A549 (cell line): ENCODE results near the gene RHNO1. TPM values are rescaled to one million over a fixed set of nuclear protein-coding genes. Genes with fewer than 3 reads are reported as not detected.
A peak's percentile ranks its signal among the peaks of the same experiment; 100 is the strongest.

Experiments used
- ATAC-seq, 2 experiments: fragments of 200-7000 bp in 1 of 2; fragments of >200 bp in 1 of 2; cut with Nextera tagmentation in 1 of 2; cut with Tn5 transposase in 1 of 2; 3 replicates each; pipeline versions ENCODE4 v1.8.0 to v1.9.1; 2018 to 2020; ENCODE audit warnings: mild to moderate bottlenecking in 1 of 2, moderate library complexity in 1 of 2
- CTCF ChIA-PET: fragments of 300-600 bp; sonication (Branson Sonifier 250); formaldehyde crosslinking; extraction: SDS; loops from one replicate; lab custom pipeline; 2021; ENCODE audit warnings: antibody characterized with exemption, inconsistent platforms; lab: Yijun Ruan, JAX
- POLR2A ChIA-PET: fragments of 350-600 bp; formaldehyde crosslinking; extraction: SDS; loops from one replicate; lab custom pipeline; 2021; ENCODE audit warnings: antibody characterized with exemption, inconsistent platforms; lab: Yijun Ruan, JAX
- DNase-seq, 2 experiments: peaks; one replicate each; pipeline versions ENCODE4 v3.0.0 to v3.0.0-alpha.2; 2011 to 2016; ENCODE audit warnings: low read depth in 1 of 2, low spot score in 1 of 2
- FAIRE-seq: peaks from 2 replicates; lab custom pipeline; 2011; peaks lifted over from hg19 to GRCh38; lab: Jason Lieb, UNC
- H3K27ac ChIP-seq, 2 experiments: fragments of >200 bp; sonication (Bioruptor Twin); formaldehyde crosslinking; 3 replicates each; pipeline ENCODE4 v1.5.1; 2016 to 2017
- H3K4me1 ChIP-seq: fragments of >200 bp; sonication (Bioruptor Twin); formaldehyde crosslinking; 3 replicates; pipeline ENCODE4 v1.6.1; 2016
- H3K4me2 ChIP-seq: fragments of >200 bp; sonication (Bioruptor Twin); formaldehyde crosslinking; 3 replicates; pipeline ENCODE4 v1.6.1; 2016
- H3K4me3 ChIP-seq: fragments of >200 bp; sonication (Bioruptor Twin); formaldehyde crosslinking; 3 replicates; pipeline ENCODE4 v1.5.1; 2016
- H3K9me3 ChIP-seq: fragments of >200 bp; sonication (Bioruptor Twin); formaldehyde crosslinking; 3 replicates; pipeline ENCODE4 v1.6.1; 2016
- CHD4 ChIP-seq: fragments of 200-600 bp; sonication (generic); IDR thresholded peaks from 2 replicates; pipeline ENCODE4 v1.6.1; 2016; ENCODE audit warnings: antibody characterized with exemption, mild to moderate bottlenecking, borderline replicate concordance
- EHF ChIP-seq: fragments of 250-450 bp; sonication (Bioruptor Pico); IDR thresholded peaks from 2 replicates; pipeline ENCODE4 v1.5.0; 2020; ENCODE audit warnings: mild to moderate bottlenecking
- EP300 ChIP-seq, 2 experiments: fragments of >200 bp; sonication (Bioruptor Twin); formaldehyde crosslinking; IDR thresholded peaks; 2 replicates in 1 of 2; 3 replicates in 1 of 2; pipeline ENCODE4 v1.6.1; 2016 to 2017
- HDAC2 ChIP-seq: fragments of 200-600 bp; sonication (generic); IDR thresholded peaks from 2 replicates; pipeline ENCODE4 v1.6.1; 2016
- HOXA7 ChIP-seq: fragments of 250-450 bp; sonication (Bioruptor Pico); IDR thresholded peaks from 2 replicates; pipeline ENCODE4 v1.5.0; 2020; ENCODE audit warnings: mild to moderate bottlenecking, moderate library complexity
- HOXB13 ChIP-seq: fragments of 250-450 bp; sonication (Bioruptor Pico); IDR thresholded peaks from 2 replicates; pipeline ENCODE4 v1.5.0; 2020; ENCODE audit warnings: low read depth, mild to moderate bottlenecking, moderate library complexity
- JUNB ChIP-seq: fragments of >200 bp; sonication (Bioruptor Twin); formaldehyde crosslinking; IDR thresholded peaks from 2 replicates; pipeline ENCODE4 v1.6.1; 2016
- MYC ChIP-seq: IDR thresholded peaks from 2 replicates; pipeline ENCODE4 v1.6.1; 2012; ENCODE audit warnings: mild to moderate bottlenecking, inconsistent platforms, low read length, improper control_type of control experiment, borderline replicate concordance
- NFE2L2 ChIP-seq: fragments of 150-350 bp; conservative IDR thresholded peaks from 2 replicates; pipeline ENCODE4 v1.6.1; 2014; ENCODE audit warnings: low read length
- NPAS2 ChIP-seq: fragments of 250-450 bp; sonication (Bioruptor Pico); IDR thresholded peaks from 2 replicates; pipeline ENCODE4 v1.8.0; 2022; ENCODE audit warnings: mild to moderate bottlenecking, moderate library complexity, borderline replicate concordance
- NR3C1 ChIP-seq: fragments of >200 bp; sonication (Bioruptor Twin); formaldehyde crosslinking; IDR thresholded peaks from 3 replicates; pipeline ENCODE4 v1.6.1; 2017
- PBX3 ChIP-seq: IDR thresholded peaks from 2 replicates; pipeline ENCODE4 v1.6.1; 2012
- PHF8 ChIP-seq: fragments of 200-600 bp; sonication (generic); IDR thresholded peaks from 2 replicates; pipeline ENCODE4 v1.6.1; 2016; ENCODE audit warnings: low read depth, mild to moderate bottlenecking, antibody characterized with exemption, moderate library complexity, borderline replicate concordance
- POLR2A ChIP-seq: IDR thresholded peaks from 2 replicates; pipeline ENCODE4 v1.6.1; 2012; ENCODE audit warnings: mild to moderate bottlenecking, low read length
- RAD21 ChIP-seq, 2 experiments: fragments of >200 bp in 1 of 2; sonication (Bioruptor Twin) in 1 of 2; formaldehyde crosslinking in 1 of 2; IDR thresholded peaks in 1 of 2; conservative IDR thresholded peaks in 1 of 2; 2 replicates in 1 of 2; 3 replicates in 1 of 2; pipeline ENCODE4 v1.6.1; 2012 to 2018; ENCODE audit warnings: inconsistent platforms in 1 of 2
- RARB ChIP-seq: fragments of 250-450 bp; sonication (Bioruptor Pico); IDR thresholded peaks from 2 replicates; pipeline ENCODE4 v1.8.0; 2021; ENCODE audit warnings: mild to moderate bottlenecking, moderate library complexity
- RFX5 ChIP-seq: fragments of 450-650 bp; IDR thresholded peaks from 2 replicates; pipeline ENCODE4 v1.7.1; 2014; ENCODE audit warnings: antibody characterized with exemption, mild to moderate bottlenecking, moderate library complexity
- SREBF2 ChIP-seq: fragments of 450-650 bp; IDR thresholded peaks from 2 replicates; pipeline ENCODE4 v1.6.1; 2014; ENCODE audit warnings: mild to moderate bottlenecking, moderate library complexity
- TFCP2L1 ChIP-seq: fragments of 250-450 bp; sonication (Bioruptor Pico); IDR thresholded peaks from 2 replicates; pipeline ENCODE4 v1.5.0; 2021; ENCODE audit warnings: mild to moderate bottlenecking
- WGBS: methylation state at CpG from one replicate; pipeline ENCODE4 v1.1.6; 2017; ENCODE audit errors: missing lambda C conversion rate; 5-methylcytosine and 5-hydroxymethylcytosine counted together
- polyA plus RNA-seq, 4 experiments: library from polyadenylated mRNA; depleted of rRNA in 3 of 4; stranded (reverse); fragments of >200 nt; fragmentation: RNase III in 1 of 4; extraction: RNeasy Plus Mini Kit Qiagen cat#74134 plus additional on column Dnase treatment in 1 of 4; gene quantifications; 2 replicates in 3 of 4; 3 replicates in 1 of 4; pipeline ENCODE4 v1.2.3, GENCODE V29; 2011 to 2017
- TF ChIP-seq, protein P1 (sequence below): fragments of 450-650 bp; IDR thresholded peaks from 2 replicates; pipeline ENCODE4 v1.6.1; 2014; ENCODE audit warnings: antibody characterized with exemption
- TF ChIP-seq, protein P2 (sequence below): fragments of 250-450 bp; sonication (Bioruptor Pico); IDR thresholded peaks from 2 replicates; pipeline ENCODE4 v1.5.0; 2020; ENCODE audit warnings: low read depth, mild to moderate bottlenecking, moderate library complexity
- TF ChIP-seq, protein P3 (sequence below): fragments of 200-600 bp; sonication (generic); IDR thresholded peaks from 2 replicates; pipeline ENCODE4 v1.6.1; 2016; ENCODE audit warnings: antibody characterized with exemption, mild to moderate bottlenecking, moderate library complexity

Gene RHNO1
- polyA plus RNA-seq, 2 of the 4 experiments (the other 2 are of a cell fraction), result 35.7 to 85.9 TPM

DNA sequence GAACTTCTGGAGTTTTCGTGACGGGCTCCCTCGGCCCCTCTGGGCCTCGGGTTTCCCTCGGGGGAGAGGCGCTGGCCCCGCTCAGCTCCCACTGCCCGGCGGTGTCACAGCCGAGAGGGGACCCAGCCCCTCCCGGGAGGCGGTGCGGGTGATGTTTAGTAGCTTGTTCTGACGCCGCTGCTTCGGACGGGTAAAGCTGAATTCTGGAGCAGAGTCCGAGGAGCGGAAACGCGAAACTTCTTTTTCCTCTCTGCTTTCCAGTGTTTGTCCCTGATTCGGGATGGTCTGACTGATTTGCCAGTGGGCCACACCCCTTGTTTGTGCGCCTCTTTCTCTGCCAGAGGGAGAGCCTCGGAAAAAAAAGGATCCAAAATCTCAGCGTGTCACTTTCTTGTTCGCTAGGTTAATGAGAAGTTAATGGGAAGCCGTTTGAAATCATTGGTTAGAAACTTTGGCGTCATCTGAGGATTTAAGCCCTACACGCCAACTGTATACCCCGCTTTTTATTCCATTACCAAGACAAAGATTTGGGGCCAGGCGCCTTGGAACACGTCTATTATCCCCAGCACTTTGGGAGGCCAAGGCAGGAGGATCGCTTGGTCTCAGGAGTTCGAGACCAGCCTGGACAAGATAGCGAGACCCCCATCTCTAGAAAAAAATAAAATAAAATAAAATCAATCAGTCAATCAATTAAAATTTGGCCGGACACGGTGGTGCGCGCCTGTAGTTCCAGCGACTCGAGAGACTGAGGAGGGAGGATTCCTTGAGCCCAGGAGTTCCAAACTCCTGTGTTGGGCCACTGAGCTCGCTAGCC, 14.4 kb downstream of the RHNO1 start:
- ATAC-seq (peak; percentile 72), FAIRE-seq (no peak), DNase-seq (peak; percentile 38 to 64)
- TF ChIP-seq RARB (CRISPR knock-in tag), result no peak
- TF ChIP-seq MYC, result no peak
- no peak for TF ChIP-seq RFX5
- no peak for TF ChIP-seq EP300 (IDR thresholded peaks at IDR 0.05)
- no peak for TF ChIP-seq HOXB13 (CRISPR knock-in tag)
- no peak for TF ChIP-seq NFE2L2
- TF ChIP-seq, protein P1, sequence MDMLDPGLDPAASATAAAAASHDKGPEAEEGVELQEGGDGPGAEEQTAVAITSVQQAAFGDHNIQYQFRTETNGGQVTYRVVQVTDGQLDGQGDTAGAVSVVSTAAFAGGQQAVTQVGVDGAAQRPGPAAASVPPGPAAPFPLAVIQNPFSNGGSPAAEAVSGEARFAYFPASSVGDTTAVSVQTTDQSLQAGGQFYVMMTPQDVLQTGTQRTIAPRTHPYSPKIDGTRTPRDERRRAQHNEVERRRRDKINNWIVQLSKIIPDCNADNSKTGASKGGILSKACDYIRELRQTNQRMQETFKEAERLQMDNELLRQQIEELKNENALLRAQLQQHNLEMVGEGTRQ, result no peak
- TF ChIP-seq, protein P2, sequence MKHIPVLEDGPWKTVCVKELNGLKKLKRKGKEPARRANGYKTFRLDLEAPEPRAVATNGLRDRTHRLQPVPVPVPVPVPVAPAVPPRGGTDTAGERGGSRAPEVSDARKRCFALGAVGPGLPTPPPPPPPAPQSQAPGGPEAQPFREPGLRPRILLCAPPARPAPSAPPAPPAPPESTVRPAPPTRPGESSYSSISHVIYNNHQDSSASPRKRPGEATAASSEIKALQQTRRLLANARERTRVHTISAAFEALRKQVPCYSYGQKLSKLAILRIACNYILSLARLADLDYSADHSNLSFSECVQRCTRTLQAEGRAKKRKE (CRISPR knock-in tag), result no peak
- no peak for TF ChIP-seq RAD21 (conservative IDR thresholded peaks at IDR 0.05 in 1 of 2, IDR thresholded peaks at IDR 0.05 in 1 of 2)
- no peak for TF ChIP-seq PBX3
- no peak for TF ChIP-seq HOXA7
- TF ChIP-seq SREBF2, result no peak
- TF ChIP-seq NPAS2 (CRISPR knock-in tag), result no peak
- no peak for TF ChIP-seq TFCP2L1 (CRISPR knock-in tag)
- TF ChIP-seq, protein P3, sequence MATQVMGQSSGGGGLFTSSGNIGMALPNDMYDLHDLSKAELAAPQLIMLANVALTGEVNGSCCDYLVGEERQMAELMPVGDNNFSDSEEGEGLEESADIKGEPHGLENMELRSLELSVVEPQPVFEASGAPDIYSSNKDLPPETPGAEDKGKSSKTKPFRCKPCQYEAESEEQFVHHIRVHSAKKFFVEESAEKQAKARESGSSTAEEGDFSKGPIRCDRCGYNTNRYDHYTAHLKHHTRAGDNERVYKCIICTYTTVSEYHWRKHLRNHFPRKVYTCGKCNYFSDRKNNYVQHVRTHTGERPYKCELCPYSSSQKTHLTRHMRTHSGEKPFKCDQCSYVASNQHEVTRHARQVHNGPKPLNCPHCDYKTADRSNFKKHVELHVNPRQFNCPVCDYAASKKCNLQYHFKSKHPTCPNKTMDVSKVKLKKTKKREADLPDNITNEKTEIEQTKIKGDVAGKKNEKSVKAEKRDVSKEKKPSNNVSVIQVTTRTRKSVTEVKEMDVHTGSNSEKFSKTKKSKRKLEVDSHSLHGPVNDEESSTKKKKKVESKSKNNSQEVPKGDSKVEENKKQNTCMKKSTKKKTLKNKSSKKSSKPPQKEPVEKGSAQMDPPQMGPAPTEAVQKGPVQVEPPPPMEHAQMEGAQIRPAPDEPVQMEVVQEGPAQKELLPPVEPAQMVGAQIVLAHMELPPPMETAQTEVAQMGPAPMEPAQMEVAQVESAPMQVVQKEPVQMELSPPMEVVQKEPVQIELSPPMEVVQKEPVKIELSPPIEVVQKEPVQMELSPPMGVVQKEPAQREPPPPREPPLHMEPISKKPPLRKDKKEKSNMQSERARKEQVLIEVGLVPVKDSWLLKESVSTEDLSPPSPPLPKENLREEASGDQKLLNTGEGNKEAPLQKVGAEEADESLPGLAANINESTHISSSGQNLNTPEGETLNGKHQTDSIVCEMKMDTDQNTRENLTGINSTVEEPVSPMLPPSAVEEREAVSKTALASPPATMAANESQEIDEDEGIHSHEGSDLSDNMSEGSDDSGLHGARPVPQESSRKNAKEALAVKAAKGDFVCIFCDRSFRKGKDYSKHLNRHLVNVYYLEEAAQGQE, result no peak
- TF ChIP-seq POLR2A, result no peak
- TF ChIP-seq NR3C1, result no peak
- TF ChIP-seq JUNB, result no peak
- WGBS, result 31% methylated on average over 31 of the region's 42 CpGs
- H3K4me3 ChIP-seq, result peak overlapping the region; percentile 86
- peak overlapping the region; percentile 80 for H3K4me2 ChIP-seq
- peaks cover 28% of the 10 kb centered on the region for H3K4me1 ChIP-seq
- POLR2A ChIA-PET, result interaction anchor here (0.6 to 2.2 kb wide), 3 partner anchors 14 to 143 kb away, joined by 3 to 14 read pairs (median 5); partner anchors contain the start of genes FOXM1 and RHNO1
- peak overlapping the region; percentile 87 to 89 for H3K27ac ChIP-seq
- CTCF ChIA-PET, result interaction anchor here (1.3 to 3.8 kb wide), 4 partner anchors 38 to 143 kb away, joined by 4 to 16 read pairs (median 4); no protein-coding TSS in a partner anchor
- no peaks in the 10 kb centered on the region for H3K9me3 ChIP-seq

GRCh38 chr12:2892246-2892645, 15.2 kb downstream of the RHNO1 start:
- H3K9me3 ChIP-seq, result no peaks in the 10 kb centered on the region
- FAIRE-seq (no peak), ATAC-seq (no peak), DNase-seq (no peak)
- no peak overlapping the region for H3K27ac ChIP-seq
- H3K4me1 ChIP-seq, result peaks cover 28% of the 10 kb centered on the region
- WGBS, result 78% methylated on average over 12 of the region's 12 CpGs
- ChIA-PET CTCF (interaction anchor here (0.6 to 3.8 kb wide), 2 partner anchors 52 to 142 kb away, joined by 3 to 16 read pairs; no protein-coding TSS in a partner anchor), POLR2A (no interaction called here)
- no peak for TF ChIP-seq TFCP2L1 (CRISPR knock-in tag)
- TF ChIP-seq HDAC2, result no peak
- no peak for TF ChIP-seq JUNB
- TF ChIP-seq PHF8, result no peak
- TF ChIP-seq EHF (CRISPR knock-in tag), result no peak
- TF ChIP-seq CHD4, result no peak
- TF ChIP-seq HOXA7, result no peak
- H3K4me2 ChIP-seq, result peak overlapping the region; percentile 80
- H3K4me3 ChIP-seq, result no peak overlapping the region
